ENCODE results near the gene CCR8.

Gene CCR8

GRCh38 chr3:39299279-39299678 is 30.2 kb upstream of the CCR8 start:
- Histone ChIP-seq H3K4me3 (ENCODE audit: low read depth, low read length) (no peak overlapping the region), H3K4me1 (ENCODE audit: control insufficient read depth, insufficient read depth, low read length) (no peaks in the 10 kb centered on the region), H3K9me3 (ENCODE audit: control insufficient read depth, insufficient read depth, low read depth, low read length) (no peaks in the 10 kb centered on the region), H3K36me3 (ENCODE audit: control insufficient read depth in 2 of 2, insufficient read depth in 1 of 2, low read length in 2 of 2) (no peaks in the 10 kb centered on the region), H3K27ac (ENCODE audit: extremely low read depth, low read depth, low read length) (no peak overlapping the region)
- POLR2A ChIA-PET, result no interaction called here
- CTCF ChIA-PET, result interaction anchor here (0.6 kb wide), 1 partner anchor 203 kb away, joined by 4 read pairs; no protein-coding TSS in a partner anchor
- TF ChIP-seq KLF16 (tag by site-specific recombination; IDR thresholded peaks at IDR 0.05), result no peak
- TF ChIP-seq SETDB1 (IDR thresholded peaks at IDR 0.05; ENCODE audit: insufficient read length, low read length), result peak; percentile 83
- no peak for TF ChIP-seq ZBTB26 (tag by site-specific recombination; optimal IDR thresholded peaks at IDR 0.05)
- no peak for TF ChIP-seq ZNF302 (tag by site-specific recombination; IDR thresholded peaks at IDR 0.05; ENCODE audit: low read depth)
- TF ChIP-seq ZNF529 (tag by site-specific recombination; IDR thresholded peaks at IDR 0.05; ENCODE audit: insufficient replicate concordance), result no peak
- no peak for TF ChIP-seq ZBTB49 (tag by site-specific recombination; IDR thresholded peaks at IDR 0.05; ENCODE audit: low read depth)
- no peak for TF ChIP-seq PRDM10 (tag by site-specific recombination; IDR thresholded peaks at IDR 0.05)
- no peak for TF ChIP-seq PRDM6 (tag by site-specific recombination; IDR thresholded peaks at IDR 0.05)

GRCh38 chr3:39302178-39302577 is 27.3 kb upstream of the CCR8 start:
- TF ChIP-seq ZNF791 (tag by site-specific recombination; IDR thresholded peaks at IDR 0.05) (peak; percentile 87), ZNF138 (tag by site-specific recombination; IDR thresholded peaks at IDR 0.05; ENCODE audit: borderline replicate concordance) (no peak), ZNF423 (tag by site-specific recombination; IDR thresholded peaks at IDR 0.05) (no peak), SETDB1 (IDR thresholded peaks at IDR 0.05; ENCODE audit: insufficient read length, low read length) (peak; percentile 55)
- CTCF ChIA-PET, result interaction anchor here (1.2 to 1.6 kb wide), 2 partner anchors 11 to 112 kb away, joined by 3 to 4 read pairs; no protein-coding TSS in a partner anchor
- no peak overlapping the region for H3K4me3 ChIP-seq (ENCODE audit: low read depth, low read length)
- no peaks in the 10 kb centered on the region for H3K36me3 ChIP-seq (ENCODE audit: control insufficient read depth in 2 of 2, insufficient read depth in 1 of 2, low read length in 2 of 2)
- no peaks in the 10 kb centered on the region for H3K4me1 ChIP-seq (ENCODE audit: control insufficient read depth, insufficient read depth, low read length)
- POLR2A ChIA-PET, result no interaction called here
- no peak overlapping the region for H3K27ac ChIP-seq (ENCODE audit: extremely low read depth, low read depth, low read length)
- H3K9me3 ChIP-seq (ENCODE audit: control insufficient read depth, insufficient read depth, low read depth, low read length), result no peaks in the 10 kb centered on the region

- Histone ChIP-seq H3K4me1 (ENCODE audit: control insufficient read depth, insufficient read depth, low read length) (no peaks in the 10 kb centered on the region), H3K27ac (ENCODE audit: extremely low read depth, low read depth, low read length) (no peak overlapping the region), H3K4me3 (ENCODE audit: low read depth, low read length) (no peak overlapping the region), H3K9me3 (ENCODE audit: control insufficient read depth, insufficient read depth, low read depth, low read length) (no peaks in the 10 kb centered on the region), H3K36me3 (ENCODE audit: control insufficient read depth in 2 of 2, insufficient read depth in 1 of 2, low read length in 2 of 2) (no peaks in the 10 kb centered on the region)
- POLR2A ChIA-PET, result no interaction called here
- CTCF ChIA-PET, result no interaction called here
- TF ChIP-seq ZNF114 (tag by site-specific recombination; IDR thresholded peaks at IDR 0.05) (no peak), ZNF37A (tag by site-specific recombination; IDR thresholded peaks at IDR 0.05) (no peak), YY2 (tag by site-specific recombination; IDR thresholded peaks at IDR 0.05) (no peak), ZNF324 (tag by site-specific recombination; IDR thresholded peaks at IDR 0.05) (no peak), ZNF837 (tag by site-specific recombination; IDR thresholded peaks at IDR 0.05) (no peak), GLIS2 (tag by site-specific recombination; IDR thresholded peaks at IDR 0.05) (no peak), ZNF175 (tag by site-specific recombination; IDR thresholded peaks at IDR 0.05) (no peak), ZNF560 (tag by site-specific recombination; IDR thresholded peaks at IDR 0.05; ENCODE audit: borderline replicate concordance) (no peak), HIC1 (tag by site-specific recombination; IDR thresholded peaks at IDR 0.05) (no peak), ZNF221 (tag by site-specific recombination; IDR thresholded peaks at IDR 0.05; ENCODE audit: borderline replicate concordance) (no peak)
These were observed 16.2 kb upstream of the CCR8 start for GRCh38 chr3:39313289-39313688.

Data from HEK293 (cell line).